Measurements from ENCODE around the gene OR8H1. TPM values are rescaled to one million over a fixed set of nuclear protein-coding genes. Genes with fewer than 3 reads are reported as not detected.

OR8H1 gene
- not detected in 2 replicates for polyA plus RNA-seq (2013)

- H3K14ac ChIP-seq (ENCODE audit: low read length): no peak within 1 kb of the TSS
- no CpG with 5 or more reads among the region's 2 CpGs for WGBS (ENCODE audit: extremely low coverage, insufficient coverage, insufficient read length)
Observed at GRCh38 chr11:56292154-56292553, at the start of gene OR8H1. TSS of gene OR8H1 (minus strand) at chr11:56292254. CDS start at chr11:56291062, 1,192 bp downstream.

GRCh38 chr11:56340289-56340688 is 48.2 kb upstream of the OR8H1 start:
- H4K8ac ChIP-seq (ENCODE audit: low read depth, low read length): no peak overlapping the region
- no peak overlapping the region for H3K4ac ChIP-seq (ENCODE audit: low read depth, low read length)
- no peak overlapping the region for H3K9ac ChIP-seq (ENCODE audit: low read length)
- no peaks in the 10 kb centered on the region for H3K79me1 ChIP-seq (ENCODE audit: low read length)
- no peak overlapping the region for H3K23ac ChIP-seq (ENCODE audit: low read length)
- H3K36me3 ChIP-seq (ENCODE audit: control insufficient read depth in 1 of 2, insufficient read depth in 2 of 2, low read length in 2 of 2): no peaks in the 10 kb centered on the region
- no peak overlapping the region for H3K14ac ChIP-seq (ENCODE audit: low read length)
- no peak overlapping the region for H2BK120ac ChIP-seq (ENCODE audit: insufficient read depth, low read length, poor library complexity)
- H3K9me3 ChIP-seq (ENCODE audit: insufficient read depth, low read depth, low read length): no peaks in the 10 kb centered on the region
- no peak overlapping the region for H2BK5ac ChIP-seq (ENCODE audit: low read depth, low read length, poor library complexity)
- no peak overlapping the region for H2AK5ac ChIP-seq (ENCODE audit: low read length)
- no peak overlapping the region for H4K91ac ChIP-seq (ENCODE audit: low read depth, low read length)
- H2AFZ ChIP-seq (ENCODE audit: insufficient read depth, low read length, poor library complexity): no peak overlapping the region
- H3K18ac ChIP-seq (ENCODE audit: low read length): no peak overlapping the region
- no peak for DNase-seq
- H2BK12ac ChIP-seq (ENCODE audit: low read length): no peak overlapping the region
- no peaks in the 10 kb centered on the region for H3K79me2 ChIP-seq (ENCODE audit: control insufficient read depth, insufficient read depth, low read length, poor library complexity)
- no peak overlapping the region for H3K4me2 ChIP-seq (ENCODE audit: low read length)
- H3K4me3 ChIP-seq (ENCODE audit: low read depth, low read length): no peak overlapping the region
- no peak overlapping the region for H4K12ac ChIP-seq (ENCODE audit: low read depth, low read length)
- H3K27me3 ChIP-seq (ENCODE audit: insufficient read depth, low read length): no peaks in the 10 kb centered on the region
- H3K27ac ChIP-seq (ENCODE audit: low read depth, low read length): no peak overlapping the region
- H3K4me1 ChIP-seq (ENCODE audit: control insufficient read depth in 1 of 2, insufficient read depth in 2 of 2, low read length in 2 of 2): no peaks in the 10 kb centered on the region

More at GRCh38 chr11:56292154-56292553, at the start of gene OR8H1:
- H2BK120ac ChIP-seq (ENCODE audit: insufficient read depth, low read length, poor library complexity): no peak within 1 kb of the TSS
- H3K18ac ChIP-seq (ENCODE audit: low read length): no peak within 1 kb of the TSS
- no peak within 1 kb of the TSS for H3K23ac ChIP-seq (ENCODE audit: low read length)
- H3K27ac ChIP-seq (ENCODE audit: low read depth, low read length): no peak within 1 kb of the TSS
- no peak for DNase-seq
- no peaks in the 10 kb centered on the region for H3K79me1 ChIP-seq (ENCODE audit: low read length)
- H4K8ac ChIP-seq (ENCODE audit: low read depth, low read length): no peak within 1 kb of the TSS
- H3K79me2 ChIP-seq (ENCODE audit: control insufficient read depth, insufficient read depth, low read length, poor library complexity): no peaks in the 10 kb centered on the region
- H3K9me3 ChIP-seq (ENCODE audit: insufficient read depth, low read depth, low read length): no peaks in the 10 kb centered on the region
- no peak within 1 kb of the TSS for H4K91ac ChIP-seq (ENCODE audit: low read depth, low read length)
- no peaks in the 10 kb centered on the region for H3K4me1 ChIP-seq (ENCODE audit: control insufficient read depth in 1 of 2, insufficient read depth in 2 of 2, low read length in 2 of 2)
- no peak within 1 kb of the TSS for H3K4ac ChIP-seq (ENCODE audit: low read depth, low read length)
- H2BK5ac ChIP-seq (ENCODE audit: low read depth, low read length, poor library complexity): no peak within 1 kb of the TSS
- no peaks in the 10 kb centered on the region for H3K36me3 ChIP-seq (ENCODE audit: control insufficient read depth in 1 of 2, insufficient read depth in 2 of 2, low read length in 2 of 2)
- no peak within 1 kb of the TSS for H2AFZ ChIP-seq (ENCODE audit: insufficient read depth, low read length, poor library complexity)
- H2BK12ac ChIP-seq (ENCODE audit: low read length): no peak within 1 kb of the TSS
- H3K27me3 ChIP-seq (ENCODE audit: insufficient read depth, low read length): no peaks in the 10 kb centered on the region
- no peak within 1 kb of the TSS for H2AK5ac ChIP-seq (ENCODE audit: low read length)
- no peak within 1 kb of the TSS for H3K4me2 ChIP-seq (ENCODE audit: low read length)
- H3K4me3 ChIP-seq (ENCODE audit: low read depth, low read length): no peak within 1 kb of the TSS
- H3K9ac ChIP-seq (ENCODE audit: low read length): no peak within 1 kb of the TSS
- H4K12ac ChIP-seq (ENCODE audit: low read depth, low read length): no peak within 1 kb of the TSS

GRCh38 chr11:56333156-56333555 is 41.1 kb upstream of the OR8H1 start:
- Histone ChIP-seq H3K79me2 (ENCODE audit: control insufficient read depth, insufficient read depth, low read length, poor library complexity) (no peaks in the 10 kb centered on the region), H3K18ac (ENCODE audit: low read length) (no peak overlapping the region), H3K9me3 (ENCODE audit: insufficient read depth, low read depth, low read length) (no peaks in the 10 kb centered on the region), H4K8ac (ENCODE audit: low read depth, low read length) (no peak overlapping the region), H2BK12ac (ENCODE audit: low read length) (no peak overlapping the region), H3K27ac (ENCODE audit: low read depth, low read length) (no peak overlapping the region), H2BK5ac (ENCODE audit: low read depth, low read length, poor library complexity) (no peak overlapping the region), H3K27me3 (ENCODE audit: insufficient read depth, low read length) (no peaks in the 10 kb centered on the region), H2BK120ac (ENCODE audit: insufficient read depth, low read length, poor library complexity) (no peak overlapping the region), H3K4me3 (ENCODE audit: low read depth, low read length) (no peak overlapping the region), H3K4ac (ENCODE audit: low read depth, low read length) (no peak overlapping the region), H3K9ac (ENCODE audit: low read length) (no peak overlapping the region), H2AK5ac (ENCODE audit: low read length) (no peak overlapping the region), H4K12ac (ENCODE audit: low read depth, low read length) (no peak overlapping the region), H3K4me2 (ENCODE audit: low read length) (no peak overlapping the region), H3K14ac (ENCODE audit: low read length) (no peak overlapping the region), H3K79me1 (ENCODE audit: low read length) (no peaks in the 10 kb centered on the region), H3K36me3 (ENCODE audit: control insufficient read depth in 1 of 2, insufficient read depth in 2 of 2, low read length in 2 of 2) (no peaks in the 10 kb centered on the region), H4K91ac (ENCODE audit: low read depth, low read length) (no peak overlapping the region), H3K23ac (ENCODE audit: low read length) (no peak overlapping the region), H3K4me1 (ENCODE audit: control insufficient read depth in 1 of 2, insufficient read depth in 2 of 2, low read length in 2 of 2) (no peaks in the 10 kb centered on the region), H2AFZ (ENCODE audit: insufficient read depth, low read length, poor library complexity) (no peak overlapping the region)
- WGBS (ENCODE audit: extremely low coverage, insufficient coverage, insufficient read length): no CpG with 5 or more reads among the region's 3 CpGs
- peak in 1 of 2 donors; percentile 3 for DNase-seq

- no peaks in the 10 kb centered on the region for H3K79me2 ChIP-seq (ENCODE audit: control insufficient read depth, insufficient read depth, low read length, poor library complexity)
- H2BK5ac ChIP-seq (ENCODE audit: low read depth, low read length, poor library complexity): no peak overlapping the region
- H3K27me3 ChIP-seq (ENCODE audit: insufficient read depth, low read length): no peaks in the 10 kb centered on the region
- H3K9me3 ChIP-seq (ENCODE audit: insufficient read depth, low read depth, low read length): no peaks in the 10 kb centered on the region
- no peak overlapping the region for H3K4ac ChIP-seq (ENCODE audit: low read depth, low read length)
- no peak overlapping the region for H3K14ac ChIP-seq (ENCODE audit: low read length)
- H3K4me2 ChIP-seq (ENCODE audit: low read length): no peak overlapping the region
- WGBS (ENCODE audit: extremely low coverage, insufficient coverage, insufficient read length): no CpG with 5 or more reads among the region's 34 CpGs
- H3K79me1 ChIP-seq (ENCODE audit: low read length): no peaks in the 10 kb centered on the region
- no peak overlapping the region for H3K4me3 ChIP-seq (ENCODE audit: low read depth, low read length)
- H4K8ac ChIP-seq (ENCODE audit: low read depth, low read length): no peak overlapping the region
- H2AK5ac ChIP-seq (ENCODE audit: low read length): no peak overlapping the region
- DNase-seq: no peak
- no peak overlapping the region for H3K23ac ChIP-seq (ENCODE audit: low read length)
- no peak overlapping the region for H4K12ac ChIP-seq (ENCODE audit: low read depth, low read length)
- H2AFZ ChIP-seq (ENCODE audit: insufficient read depth, low read length, poor library complexity): no peak overlapping the region
- H3K27ac ChIP-seq (ENCODE audit: low read depth, low read length): no peak overlapping the region
- no peaks in the 10 kb centered on the region for H3K36me3 ChIP-seq (ENCODE audit: control insufficient read depth in 1 of 2, insufficient read depth in 2 of 2, low read length in 2 of 2)
- no peak overlapping the region for H3K9ac ChIP-seq (ENCODE audit: low read length)
- H2BK120ac ChIP-seq (ENCODE audit: insufficient read depth, low read length, poor library complexity): no peak overlapping the region
- no peak overlapping the region for H2BK12ac ChIP-seq (ENCODE audit: low read length)
- no peak overlapping the region for H3K18ac ChIP-seq (ENCODE audit: low read length)
- no peak overlapping the region for H4K91ac ChIP-seq (ENCODE audit: low read depth, low read length)
- H3K4me1 ChIP-seq (ENCODE audit: control insufficient read depth in 1 of 2, insufficient read depth in 2 of 2, low read length in 2 of 2): no peaks in the 10 kb centered on the region
Observed at GRCh38 chr11:56331861-56332491, 39.9 kb upstream of the OR8H1 start.

Data from trophoblast cell (in vitro differentiated cells and primary cell).